Thyroid gland (tissue), 4 donors: ENCODE data around the gene HUWE1. TPM values are rescaled to one million over a fixed set of nuclear protein-coding genes. Genes with fewer than 3 reads are reported as not detected.

Experiments used
- DNase-seq, 2 donors: peaks; one replicate each; pipeline ENCODE4 v3.0.0-alpha.2; 2019
- H3K27ac ChIP-seq, 3 donors: fragments of 200-600 bp; sonication (generic); 1 replicate in 2 of 3; 2 replicates in 1 of 3; pipeline ENCODE4 v1.5.1; 2016 to 2019; ENCODE audit warnings: mild to moderate bottlenecking in 1 of 3, moderate library complexity in 1 of 3
- H3K27me3 ChIP-seq: fragments of 200-600 bp; sonication (generic); one replicate; pipeline ENCODE4 v1.5.1; 2019
- H3K36me3 ChIP-seq, 2 donors: fragments of 200-600 bp; sonication (generic); one replicate each; pipeline ENCODE4 v1.5.1; 2016 to 2019
- H3K4me1 ChIP-seq, 2 donors: fragments of 200-600 bp; sonication (generic); one replicate each; pipeline ENCODE4 v1.5.1; 2017 to 2019
- H3K4me3 ChIP-seq, 3 donors: fragments of 200-600 bp; sonication (generic); replicated peaks in 1 of 3; 1 replicate in 2 of 3; 2 replicates in 1 of 3; pipeline ENCODE4 v1.5.1; 2016; ENCODE audit warnings: mild to moderate bottlenecking in 1 of 3
- H3K9me3 ChIP-seq: fragments of 200-600 bp; sonication (generic); one replicate; pipeline ENCODE4 v1.5.1; 2017
- CTCF ChIP-seq, 6 experiments: fragments of 200-600 bp in 3 of 6; fragments of 450-650 bp in 3 of 6; sonication (generic) in 3 of 6; IDR thresholded peaks; one replicate each; pipeline ENCODE4 v1.5.1; 2016 to 2019; ENCODE audit warnings: antibody characterized with exemption in 6 of 6, mild to moderate bottlenecking in 2 of 6, inconsistent platforms in 1 of 6, moderate library complexity in 1 of 6
- POLR2A ChIP-seq, 2 donors: fragments of 450-650 bp; IDR thresholded peaks; one replicate each; pipeline ENCODE4 v1.6.1; 2017; ENCODE audit warnings: antibody characterized with exemption in 2 of 2, mild to moderate bottlenecking in 2 of 2, moderate library complexity in 1 of 2
- WGBS, 2 donors: methylation state at CpG; one replicate each; pipeline ENCODE4 v1.1.5; 2017; 5-methylcytosine and 5-hydroxymethylcytosine counted together
- intact Hi-C: fragments of 100-400 bp; cut with DNase I; formaldehyde crosslinking; loops from one replicate; pipeline ENCODE4 v1.15.1; 2023
- total RNA-seq, 4 donors: library from RNA; depleted of rRNA; stranded (reverse); fragments of >200 nt; gene quantifications; one replicate each; pipeline ENCODE4 v1.2.3, GENCODE V29; 2016

HUWE1 gene
- total RNA-seq, 4 donors from 2014 or later, result 101 to 165 (median 151) TPM

DNA sequence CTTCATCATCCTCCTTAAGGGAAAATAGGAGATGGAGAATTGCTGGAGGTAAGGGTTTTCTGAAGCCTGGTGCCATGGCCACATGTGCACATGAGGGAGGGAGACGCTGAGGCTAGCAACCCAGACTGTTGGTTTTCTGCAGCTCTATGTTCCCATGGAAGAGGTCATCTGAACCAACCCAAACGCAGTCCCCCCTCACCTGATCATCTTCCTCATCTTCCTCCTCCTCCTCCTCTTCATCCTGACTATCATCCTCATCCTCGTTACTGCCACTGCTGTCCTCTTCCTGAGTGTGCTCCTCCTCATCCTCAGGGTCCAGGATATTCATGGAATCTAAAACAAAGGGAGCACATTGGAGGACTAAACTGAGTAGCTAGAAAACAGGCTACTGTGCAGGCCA is 124.6 kb downstream of the HUWE1 start:
- 97% methylated on average over 3 of the region's 3 CpGs for WGBS, 2 donors
- H3K27me3 ChIP-seq, result no peaks in the 10 kb centered on the region
- H3K36me3 ChIP-seq, result peaks cover 39 to 73% of the 10 kb centered on the region in 2 donors

DNA sequence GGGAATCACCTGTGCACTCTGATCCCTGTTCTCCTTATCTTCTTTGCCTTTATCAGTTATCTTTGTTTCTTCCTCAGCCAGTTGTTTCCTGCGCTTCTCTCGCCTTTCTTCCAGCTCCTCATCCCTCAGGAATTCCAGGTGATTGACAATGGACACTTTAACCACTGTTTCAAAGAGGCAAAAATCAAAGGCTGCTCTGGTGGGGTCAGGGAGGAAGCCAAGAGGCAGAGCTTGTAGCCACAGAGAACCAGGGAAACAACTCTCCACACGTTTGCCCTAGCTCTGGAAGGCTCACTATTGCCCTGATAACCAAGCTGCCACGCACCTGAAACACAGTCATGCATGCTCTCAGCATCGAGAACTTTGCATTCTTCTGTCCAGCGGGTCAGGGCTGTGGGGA is 127.9 kb downstream of the HUWE1 start:
- H3K27me3 ChIP-seq, result no peaks in the 10 kb centered on the region
- H3K27ac ChIP-seq, result no peak overlapping the region
- TF ChIP-seq POLR2A (IDR thresholded peaks at IDR 0.05), result no peak
- no peak for TF ChIP-seq CTCF (IDR thresholded peaks at IDR 0.05)
- intact Hi-C loops, result no loop called here
- no peak for DNase-seq
- H3K4me1 ChIP-seq, result no peaks in the 10 kb centered on the region
- no peaks in the 10 kb centered on the region for H3K9me3 ChIP-seq
- no peak overlapping the region for H3K4me3 ChIP-seq
- H3K36me3 ChIP-seq, result peaks cover 44 to 64% of the 10 kb centered on the region in 2 donors
- WGBS, 2 donors, result 89 to 90% methylated on average over 5 to 6 of the region's 6 CpGs

More for the DNA sequence above, 124.6 kb downstream of the HUWE1 start:
- Histone ChIP-seq H3K4me1 (no peaks in the 10 kb centered on the region), H3K4me3 (no peak overlapping the region), H3K27ac (no peak overlapping the region), H3K9me3 (no peaks in the 10 kb centered on the region)
- DNase-seq, result no peak
- TF ChIP-seq CTCF (IDR thresholded peaks at IDR 0.05) (no peak), POLR2A (IDR thresholded peaks at IDR 0.05) (no peak)
- intact Hi-C loops, result no loop called here

DNA sequence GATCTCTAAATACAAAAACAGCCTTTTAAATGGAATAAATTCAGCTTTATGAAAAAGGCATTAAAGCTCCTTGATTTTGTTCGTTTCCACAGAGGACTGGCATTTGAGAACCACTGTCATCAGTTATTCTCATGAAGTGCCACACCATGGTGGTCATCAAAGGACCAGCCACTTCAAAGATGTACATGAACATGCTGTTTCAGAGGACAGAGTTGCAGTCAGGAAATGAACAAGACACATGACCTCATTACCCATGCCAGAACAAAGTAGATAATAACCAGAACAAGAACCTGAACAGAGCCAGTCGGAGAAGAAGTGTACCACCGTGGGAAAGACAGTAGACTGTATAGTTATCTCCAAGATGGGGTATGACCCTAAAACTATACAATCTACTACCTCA is 129.7 kb downstream of the HUWE1 start:
- WGBS, 2 donors, result 92 to 98% methylated on average over 3 of the region's 3 CpGs

GRCh38 chrX:53550756-53551463 is 135.6 kb downstream of the HUWE1 start:
- Histone ChIP-seq H3K9me3 (no peaks in the 10 kb centered on the region), H3K4me3 (no peak overlapping the region), H3K27me3 (no peaks in the 10 kb centered on the region), H3K27ac (no peak overlapping the region), H3K4me1 (no peaks in the 10 kb centered on the region), H3K36me3 (peaks cover 45 to 87% of the 10 kb centered on the region in 2 donors)
- 98 to 99% methylated on average over 6 to 9 of the region's 18 CpGs for WGBS, 2 donors
- DNase-seq, result no peak
- TF ChIP-seq POLR2A (IDR thresholded peaks at IDR 0.05) (no peak), CTCF (IDR thresholded peaks at IDR 0.05) (no peak)
- intact Hi-C loops, result no loop called here

More for the DNA sequence above, 129.7 kb downstream of the HUWE1 start:
- Histone ChIP-seq H3K9me3 (no peaks in the 10 kb centered on the region), H3K4me1 (no peaks in the 10 kb centered on the region), H3K27me3 (no peaks in the 10 kb centered on the region), H3K4me3 (no peak overlapping the region), H3K36me3 (peaks cover 39 to 65% of the 10 kb centered on the region in 2 donors), H3K27ac (no peak overlapping the region)
- intact Hi-C loops, result no loop called here
- TF ChIP-seq CTCF (IDR thresholded peaks at IDR 0.05) (no peak), POLR2A (IDR thresholded peaks at IDR 0.05) (no peak)
- DNase-seq, result no peak

DNA sequence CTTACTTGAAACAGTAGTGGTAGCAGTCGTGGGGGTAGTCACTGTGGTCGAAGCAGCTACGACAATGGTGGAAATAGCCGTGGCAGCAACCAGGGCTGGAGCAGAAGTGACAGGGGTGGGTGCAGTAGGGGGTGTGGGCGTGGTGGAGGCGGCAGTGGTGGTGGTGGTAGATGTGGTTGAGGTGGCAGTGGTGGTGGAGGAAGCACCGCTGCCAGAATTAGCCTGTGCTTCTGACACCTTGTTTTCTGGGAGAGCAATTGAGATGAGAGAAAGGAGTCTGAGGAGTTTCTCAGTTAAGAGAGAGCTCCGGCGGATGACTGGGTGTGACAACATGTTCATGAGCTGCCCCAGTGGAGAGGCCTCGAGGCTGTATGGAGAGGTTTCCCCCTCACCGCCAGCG is 138.9 kb downstream of the HUWE1 start:
- Histone ChIP-seq H3K4me3 (no peak overlapping the region), H3K27me3 (no peaks in the 10 kb centered on the region), H3K9me3 (no peaks in the 10 kb centered on the region), H3K27ac (no peak overlapping the region), H3K36me3 (peaks cover 53 to 81% of the 10 kb centered on the region in 2 donors), H3K4me1 (no peaks in the 10 kb centered on the region)
- intact Hi-C loops, result no loop called here
- WGBS, 2 donors, result 90 to 92% methylated on average over 9 to 12 of the region's 12 CpGs
- no peak for DNase-seq
- TF ChIP-seq CTCF (IDR thresholded peaks at IDR 0.05) (no peak), POLR2A (IDR thresholded peaks at IDR 0.05) (no peak)
